H1 (cell line): ENCODE measurements around the gene PRR5. TPM values are rescaled to one million over a fixed set of nuclear protein-coding genes. Genes with fewer than 3 reads are reported as not detected.
A peak's percentile ranks its signal among the peaks of the same experiment; 100 is the strongest.

Experiments used
- CTCF ChIA-PET: fragments of 300-600 bp; sonication (Branson Sonifier 250); formaldehyde crosslinking; loops from one replicate; lab custom pipeline; 2021; ENCODE audit not compliant: partially characterized antibody; lab: Charles Lee
- POLR2A ChIA-PET: fragments of 300-600 bp; sonication (Branson Sonifier 250); formaldehyde crosslinking; loops from one replicate; lab custom pipeline; 2021; ENCODE audit warnings: inconsistent platforms; ENCODE audit not compliant: partially characterized antibody; lab: Charles Lee
- DNase-seq, 2 experiments: peaks; one replicate each; pipeline versions ENCODE4 v3.0.0 to v3.0.0-alpha.2; 2010 to 2022; ENCODE audit warnings: low spot score in 2 of 2, low read depth in 1 of 2, mixed read lengths in 1 of 2
- FAIRE-seq: peaks from 2 replicates; lab custom pipeline; 2011; peaks lifted over from hg19 to GRCh38; lab: Jason Lieb, UNC
- H2AFZ ChIP-seq: 2 replicates; pipeline ENCODE4 v1.8.1; 2012; ENCODE audit warnings: low read length, inconsistent platforms
- H2AK5ac ChIP-seq: 2 replicates; pipeline ENCODE4 v1.6.1; 2013; ENCODE audit warnings: low read depth, low read length
- H2BK120ac ChIP-seq: replicated peaks from 2 replicates; pipeline ENCODE3; 2013; ENCODE audit warnings: low read depth, low read length, inconsistent platforms
- H2BK12ac ChIP-seq: 2 replicates; pipeline ENCODE4 v1.6.1; 2013; ENCODE audit warnings: low read depth, low read length
- H2BK15ac ChIP-seq: 2 replicates; pipeline ENCODE4 v1.6.1; 2013; ENCODE audit warnings: low read length
- H2BK20ac ChIP-seq: 2 replicates; pipeline ENCODE4 v1.6.1; 2013; ENCODE audit warnings: low read length
- H2BK5ac ChIP-seq: 2 replicates; pipeline ENCODE4 v1.6.1; 2013; ENCODE audit warnings: low read depth, low read length
- H3K14ac ChIP-seq: 2 replicates; pipeline ENCODE4 v1.6.1; 2013; ENCODE audit warnings: inconsistent platforms; ENCODE audit not compliant: insufficient read length
- H3K18ac ChIP-seq: 2 replicates; pipeline ENCODE4 v1.6.1; 2013; ENCODE audit warnings: low read length; ENCODE audit errors: extremely low read depth
- H3K23ac ChIP-seq: 2 replicates; pipeline ENCODE4 v1.6.1; 2013; ENCODE audit warnings: inconsistent platforms; ENCODE audit not compliant: insufficient read length
- H3K23me2 ChIP-seq: 2 replicates; pipeline ENCODE4 v1.6.1; 2013; ENCODE audit warnings: low read depth, low read length
- H3K27ac ChIP-seq: 2 replicates; pipeline ENCODE4 v1.6.1; 2011; ENCODE audit warnings: low read depth, low read length, inconsistent platforms
- H3K27me3 ChIP-seq, 4 experiments: replicated peaks in 1 of 4; 1 replicate in 1 of 4; 2 replicates in 3 of 4; pipeline versions ENCODE4 v1.6.1 to v1.8.1; 2011 to 2013; ENCODE audit warnings: low read length in 3 of 4, mild to moderate bottlenecking in 3 of 4, inconsistent platforms in 2 of 4, mixed read lengths in 2 of 4, moderate library complexity in 1 of 4; ENCODE audit not compliant: control insufficient read depth in 3 of 4, insufficient read depth in 3 of 4; ENCODE audit errors: extremely low read depth in 1 of 4
- H3K36me3 ChIP-seq, 4 experiments: 2 replicates each; pipeline versions ENCODE4 v1.6.1 to v1.8.1; 2011 to 2013; ENCODE audit warnings: mild to moderate bottlenecking in 4 of 4, low read length in 3 of 4, moderate library complexity in 2 of 4, control low read depth in 1 of 4, inconsistent platforms in 1 of 4; ENCODE audit not compliant: insufficient read depth in 4 of 4, control insufficient read depth in 2 of 4
- H3K4ac ChIP-seq: replicated peaks from 2 replicates; pipeline ENCODE3; 2013; ENCODE audit warnings: low read length, low read depth, mixed read lengths, inconsistent platforms; ENCODE audit not compliant: insufficient read length
- H3K4me1 ChIP-seq, 4 experiments: replicated peaks in 1 of 4; 1 replicate in 1 of 4; 2 replicates in 3 of 4; pipeline versions ENCODE4 v1.6.1 to v1.8.1; 2011 to 2013; ENCODE audit warnings: low read length in 3 of 4, inconsistent platforms in 2 of 4, mixed read lengths in 1 of 4; ENCODE audit not compliant: insufficient read depth in 4 of 4, control insufficient read depth in 3 of 4
- H3K4me2 ChIP-seq, 2 experiments: 2 replicates each; pipeline versions ENCODE4 v1.6.1 to v1.8.1; 2011 to 2013; ENCODE audit warnings: low read depth in 2 of 2, low read length in 2 of 2, control low read depth in 1 of 2, inconsistent platforms in 1 of 2, mild to moderate bottlenecking in 1 of 2; ENCODE audit not compliant: insufficient read depth in 1 of 2
- H3K4me3 ChIP-seq, 4 experiments: fragments of 200-600, 300-600 bp in 1 of 4; sonication (generic), shearing (Covaris generic), sonication (Bioruptor Twin) in 1 of 4; 2 replicates each; pipeline versions ENCODE4 v1.5.1 to v1.8.1; 2011 to 2016; ENCODE audit warnings: low read length in 4 of 4, low read depth in 3 of 4, control low read depth in 2 of 4, inconsistent platforms in 2 of 4, mild to moderate bottlenecking in 2 of 4, mixed read lengths in 1 of 4, moderate library complexity in 1 of 4; ENCODE audit not compliant: insufficient read depth in 2 of 4; ENCODE audit errors: extremely low read depth in 1 of 4
- H3K56ac ChIP-seq: replicated peaks from 2 replicates; pipeline ENCODE3; 2013; ENCODE audit warnings: low read depth, mild to moderate bottlenecking, mixed read lengths, low read length, inconsistent platforms; ENCODE audit not compliant: insufficient read length
- H3K79me1 ChIP-seq: 2 replicates; pipeline ENCODE4 v1.6.1; 2013; ENCODE audit warnings: low read depth, low read length, control low read depth
- H3K79me2 ChIP-seq, 2 experiments: 2 replicates each; pipeline versions ENCODE4 v1.6.1 to v1.8.1; 2012 to 2013; ENCODE audit warnings: low read length in 2 of 2, mild to moderate bottlenecking in 2 of 2, inconsistent platforms in 1 of 2; ENCODE audit not compliant: insufficient read depth in 2 of 2, control insufficient read depth in 1 of 2
- H3K9ac ChIP-seq, 4 experiments: replicated peaks in 1 of 4; 1 replicate in 1 of 4; 2 replicates in 3 of 4; pipeline versions ENCODE4 v1.6.1 to v1.8.1; 2011 to 2013; ENCODE audit warnings: low read depth in 3 of 4, low read length in 3 of 4, control low read depth in 2 of 4, mild to moderate bottlenecking in 2 of 4, moderate library complexity in 2 of 4, inconsistent platforms in 1 of 4; ENCODE audit errors: extremely low read depth in 1 of 4
- H3K9me3 ChIP-seq, 2 experiments: 2 replicates each; pipeline versions ENCODE4 v1.6.1 to v1.8.1; 2012 to 2013; ENCODE audit warnings: mild to moderate bottlenecking in 2 of 2, moderate library complexity in 2 of 2, control low read depth in 1 of 2, inconsistent platforms in 1 of 2, low read depth in 1 of 2, low read length in 1 of 2, mixed read lengths in 1 of 2; ENCODE audit not compliant: insufficient read depth in 2 of 2
- H4K20me1 ChIP-seq, 2 experiments: replicated peaks in 1 of 2; 2 replicates each; pipeline versions ENCODE3 to v1.8.1; 2011 to 2013; ENCODE audit warnings: inconsistent platforms in 2 of 2, low read length in 2 of 2, mild to moderate bottlenecking in 1 of 2; ENCODE audit not compliant: insufficient read depth in 2 of 2, control insufficient read depth in 1 of 2
- H4K5ac ChIP-seq: 2 replicates; pipeline ENCODE4 v1.6.1; 2013; ENCODE audit warnings: low read length, low read depth, mixed read lengths, inconsistent platforms; ENCODE audit not compliant: insufficient read length
- H4K8ac ChIP-seq: 2 replicates; pipeline ENCODE4 v1.8.0; 2013; ENCODE audit warnings: mild to moderate bottlenecking, moderate library complexity, low read length, inconsistent platforms; ENCODE audit not compliant: insufficient read depth; ENCODE audit errors: extremely low read depth
- H4K91ac ChIP-seq: replicated peaks from 2 replicates; pipeline ENCODE3; 2013; ENCODE audit warnings: low read length, mixed read lengths, inconsistent platforms; ENCODE audit not compliant: insufficient read length
- BACH1 ChIP-seq: IDR thresholded peaks from 2 replicates; pipeline ENCODE4 v1.6.1; 2012; ENCODE audit warnings: low read length, improper control_type of control experiment
- CBX5 ChIP-seq: fragments of 300-800, 300-1000 bp; sonication (generic); IDR thresholded peaks from 2 replicates; pipeline ENCODE4 v1.7.1; 2016; ENCODE audit warnings: antibody characterized with exemption, low read length, low read depth
- CREB1 ChIP-seq: IDR thresholded peaks from 2 replicates; pipeline ENCODE4 v1.6.1; 2012; ENCODE audit warnings: inconsistent platforms
- JUND ChIP-seq: IDR thresholded peaks from 2 replicates; pipeline ENCODE4 v1.6.1; 2011; ENCODE audit warnings: mild to moderate bottlenecking, improper control_type of control experiment, low read length
- KDM5A ChIP-seq: fragments of 200-600 bp; IDR thresholded peaks from 2 replicates; pipeline ENCODE4 v1.7.1; 2012; ENCODE audit warnings: mild to moderate bottlenecking, low read length, inconsistent platforms, mixed read lengths
- MAFK ChIP-seq: IDR thresholded peaks from 2 replicates; pipeline ENCODE4 v1.6.1; 2012; ENCODE audit warnings: low read depth, mild to moderate bottlenecking, improper control_type of control experiment, low read length
- NANOG ChIP-seq: IDR thresholded peaks from 2 replicates; pipeline ENCODE4 v1.6.1; 2011; ENCODE audit warnings: low read length, low read depth, mild to moderate bottlenecking, inconsistent platforms; ENCODE audit not compliant: insufficient read depth, poor library complexity, severe bottlenecking
- SAP30 ChIP-seq: fragments of 300-600 bp; sonication (generic); IDR thresholded peaks from 2 replicates; pipeline ENCODE4 v1.7.1; 2012; ENCODE audit warnings: low read length, moderate library complexity, mild to moderate bottlenecking, inconsistent platforms; ENCODE audit not compliant: insufficient read depth, insufficient replicate concordance
- SP1 ChIP-seq: IDR thresholded peaks from 2 replicates; pipeline ENCODE4 v1.6.1; 2011; ENCODE audit warnings: low read depth, low read length
- SP2 ChIP-seq: IDR thresholded peaks from 2 replicates; pipeline ENCODE4 v1.6.1; 2012; ENCODE audit warnings: mild to moderate bottlenecking, low read length, inconsistent platforms
- SP4 ChIP-seq: IDR thresholded peaks from 2 replicates; pipeline ENCODE4 v1.6.1; 2012; ENCODE audit warnings: low read length, inconsistent platforms
- SUZ12 ChIP-seq: fragments of 200-600 bp; sonication (generic); IDR thresholded peaks from 2 replicates; pipeline ENCODE4 v1.6.1; 2012; ENCODE audit warnings: mild to moderate bottlenecking, inconsistent platforms, low read length, moderate library complexity, mixed read lengths
- TBP ChIP-seq: IDR thresholded peaks from 2 replicates; pipeline ENCODE4 v1.6.1; 2011; ENCODE audit warnings: low read depth, low read length, improper control_type of control experiment
- ZNF274 ChIP-seq: IDR thresholded peaks from 2 replicates; pipeline ENCODE4 v1.7.0; 2012; ENCODE audit warnings: low read length, borderline replicate concordance; ENCODE audit errors: extremely low read depth
- WGBS, 2 experiments: shearing (Covaris generic) in 1 of 2; methylation state at CpG; one replicate each; pipeline versions ENCODE4 v1.1.6 to v1.1.7; 2013 to 2015; ENCODE audit warnings: low lambda C conversion rate in 2 of 2, mixed read lengths in 2 of 2, inconsistent platforms in 1 of 2, low coverage in 1 of 2, missing lambda C conversion rate in 1 of 2; ENCODE audit not compliant: insufficient replicate concordance in 2 of 2, insufficient coverage in 1 of 2, insufficient read length in 1 of 2; ENCODE audit errors: extremely low coverage in 1 of 2, missing lambda C conversion rate in 1 of 2; 5-methylcytosine and 5-hydroxymethylcytosine counted together
- polyA plus RNA-seq, 7 experiments: library from polyadenylated mRNA; depleted of rRNA in 3 of 7; stranded (reverse) in 5 of 7; unstranded in 2 of 7; fragments of >200 nt in 5 of 7; fragments of 200-250 nt in 2 of 7; gene quantifications; 1 replicate in 5 of 7; 2 replicates in 1 of 7; 4 replicates in 1 of 7; pipeline versions ENCODE4 v1.2.1 to v1.2.3, GENCODE V29; 2011 to 2013; ENCODE audit warnings: missing spikeins in 2 of 7, mixed read lengths in 2 of 7
- total RNA-seq: library from RNA; stranded (reverse); fragmentation: NEBNext Ultra II Directional; extraction: Animal tissue kit (Norgen Biotek cat#: 25700); gene quantifications from 2 replicates; pipeline ENCODE4 v1.2.1, GENCODE V29; 2021

Gene PRR5
- total and polyA plus RNA-seq, 2 of the 8 experiments (the other 6 are each of a cell fraction or from before 2014, with no cell fraction given): 16.5 to 25.7 TPM

DNA sequence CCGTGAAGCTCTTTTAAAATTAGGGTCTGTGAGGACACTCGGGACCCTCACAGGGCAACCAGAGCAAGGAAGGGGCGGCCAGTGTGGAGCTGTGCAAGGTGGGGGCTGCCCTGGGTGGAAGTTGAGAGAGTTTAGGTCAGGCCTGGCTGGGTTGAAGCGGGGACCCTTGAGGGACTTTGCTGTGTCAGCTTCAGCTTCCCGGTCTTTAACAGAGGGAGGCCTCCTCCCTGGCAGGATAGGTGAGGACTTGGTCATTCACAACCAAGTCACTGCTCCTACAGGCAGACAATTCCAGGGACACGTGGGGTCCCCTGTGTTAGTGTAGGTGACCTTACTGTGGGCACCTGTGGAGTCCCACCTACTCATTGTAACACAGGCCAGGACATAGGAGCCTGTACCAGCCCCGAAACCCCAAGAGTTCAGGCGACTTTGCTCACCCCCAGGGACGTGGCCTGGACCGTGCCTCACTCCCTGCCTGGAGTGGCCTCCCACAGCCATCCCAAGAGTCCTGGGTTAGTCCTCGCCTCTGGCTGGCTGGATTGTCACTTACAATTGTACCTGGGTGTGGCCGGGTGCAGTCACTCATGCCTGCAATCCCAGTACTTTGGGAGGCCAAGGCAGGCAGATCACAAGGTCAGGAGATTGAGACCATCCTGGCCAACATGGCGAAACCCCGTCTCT lies 31.6 kb downstream of the PRR5 start:
- Histone ChIP-seq H3K56ac (no peak overlapping the region), H3K4me2 (no peak overlapping the region), H3K18ac (no peak overlapping the region; the same call in 1 of the 2 replicates), H2AFZ (no peak overlapping the region), H3K27me3 (no peaks in the 10 kb centered on the region; a peak in 1 of 7 replicates), H3K9ac (no peak overlapping the region), H3K23ac (no peak overlapping the region), H2BK15ac (no peak overlapping the region), H3K9me3 (no peaks in the 10 kb centered on the region), H3K79me1 (no peaks in the 10 kb centered on the region), H4K20me1 (peaks cover 0 to 11% of the 10 kb centered on the region in 2 experiments), H4K91ac (no peak overlapping the region), H3K23me2 (no peaks in the 10 kb centered on the region), H2BK20ac (no peak overlapping the region), H2BK120ac (no peak overlapping the region), H3K4me1 (peaks cover 0 to 19% (median 11%) of the 10 kb centered on the region in 4 experiments; a peak in 5 of 7 replicates), H3K79me2 (no peaks in the 10 kb centered on the region), H3K4ac (no peak overlapping the region), H3K4me3 (no peak overlapping the region), H3K14ac (no peak overlapping the region), H2BK5ac (no peak overlapping the region), H3K36me3 (no peaks in the 10 kb centered on the region; a peak in 1 of 8 replicates), H2AK5ac (0 out of 2 replicates have a peak overlapping the region, but pooled peaks have one; percentile 1), H4K5ac (no peak overlapping the region), H4K8ac (no peak overlapping the region; the same call in 1 of the 2 replicates), H2BK12ac (no peak overlapping the region), H3K27ac (no peak overlapping the region)
- WGBS, 2 experiments: 89% methylated on average over 14 of the region's 14 CpGs; no CpG with 5 or more reads in 1 of the 2 experiments
- no peak for FAIRE-seq
- DNase-seq: no peak
- CTCF ChIA-PET: interaction anchor here (1.6 to 9.3 kb wide), 6 partner anchors 9 to 49 kb away, joined by 4 to 102 read pairs (median 36); partner anchors contain the start of gene ARHGAP8
- POLR2A ChIA-PET: interaction anchor here (0.6 to 0.8 kb wide), 2 partner anchors 7 to 20 kb away, joined by 3 to 5 read pairs; no protein-coding TSS in a partner anchor
- TF ChIP-seq SP2 (no peak), NANOG (no peak), MAFK (no peak), TBP (no peak), JUND (no peak), SP4 (no peak), CREB1 (no peak), KDM5A (no peak), SP1 (no peak), CBX5 (no peak), SUZ12 (no peak), BACH1 (no peak), ZNF274 (no peak), SAP30 (no peak)
